Ascending aorta (tissue), 2 donors: Measurements from ENCODE around the gene PTGER3. TPM values are rescaled to one million over a fixed set of nuclear protein-coding genes. Genes with fewer than 3 reads are reported as not detected.

Experiments used
- DNase-seq, 2 donors: peaks; one replicate each; pipeline ENCODE4 v3.0.0-alpha.2; 2019; ENCODE audit warnings: low spot score in 2 of 2
- H3K27ac ChIP-seq, 2 donors: fragments of 200-600 bp; sonication (generic); one replicate each; pipeline ENCODE4 v1.5.1; 2016 to 2017; ENCODE audit warnings: mild to moderate bottlenecking in 1 of 2
- H3K27me3 ChIP-seq: fragments of 200-600 bp; sonication (generic); one replicate; pipeline ENCODE4 v1.5.1; 2017
- H3K36me3 ChIP-seq, 2 donors: fragments of 200-600 bp; sonication (generic); one replicate each; pipeline ENCODE4 v1.5.1; 2016
- H3K4me1 ChIP-seq, 2 donors: fragments of 200-600 bp; sonication (generic); one replicate each; pipeline ENCODE4 v1.5.1; 2016 to 2017; ENCODE audit warnings: mild to moderate bottlenecking in 1 of 2
- H3K4me3 ChIP-seq, 2 donors: fragments of 200-600 bp; sonication (generic); one replicate each; pipeline ENCODE4 v1.5.1; 2016 to 2017; ENCODE audit warnings: mild to moderate bottlenecking in 1 of 2
- H3K9me3 ChIP-seq, 2 donors: fragments of 200-600 bp; sonication (generic); one replicate each; pipeline ENCODE4 v1.5.1; 2016
- intact Hi-C: fragments of 100-400 bp; cut with DNase I; formaldehyde crosslinking; loops from one replicate; pipeline ENCODE4 v1.15.1; 2023
- total RNA-seq: library from RNA; depleted of rRNA; stranded (reverse); fragments of >200 nt; gene quantifications from one replicate; pipeline ENCODE4 v1.1.0, GENCODE V29; 2016
- TF ChIP-seq, protein P1 (sequence below), 3 experiments: fragments of 200-600 bp in 2 of 3; fragments of 450-650 bp in 1 of 3; sonication (generic) in 2 of 3; IDR thresholded peaks; one replicate each; pipeline ENCODE4 v1.5.1; 2016 to 2019; ENCODE audit warnings: antibody characterized with exemption in 3 of 3, mild to moderate bottlenecking in 1 of 3, moderate library complexity in 1 of 3

Gene PTGER3
- total RNA-seq, 1 donor from 2014 or later: 70.1 TPM

DNA sequence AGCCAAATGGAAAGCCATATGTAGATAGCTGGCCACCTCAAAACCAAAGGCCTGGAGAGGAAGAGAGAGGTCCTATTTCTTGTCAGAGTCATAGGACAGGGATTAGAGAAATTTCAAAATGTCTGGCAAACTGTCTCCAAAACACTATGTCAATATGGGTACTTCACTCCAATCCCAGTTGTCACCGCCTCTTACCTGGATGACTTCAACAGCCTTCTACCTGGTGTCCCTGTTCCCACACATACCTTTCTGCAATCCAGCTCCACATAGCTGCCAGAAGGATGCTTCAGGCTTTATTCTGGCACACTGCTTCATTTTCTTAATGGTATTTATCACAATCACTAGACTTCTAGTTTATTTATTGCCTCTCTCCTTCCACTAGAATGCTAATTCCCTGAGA, 14.5 kb downstream of the PTGER3 start:
- Histone ChIP-seq H3K9me3 (no peaks in the 10 kb centered on the region), H3K4me1 (peaks cover 0 to 9% of the 10 kb centered on the region in 2 donors), H3K36me3 (peaks cover 0 to 3% of the 10 kb centered on the region in 2 donors), H3K27ac (peak overlapping the region; percentile 57 to 67), H3K27me3 (no peaks in the 10 kb centered on the region), H3K4me3 (no peak overlapping the region)
- intact Hi-C loops: no loop called here
- TF ChIP-seq, protein P1, sequence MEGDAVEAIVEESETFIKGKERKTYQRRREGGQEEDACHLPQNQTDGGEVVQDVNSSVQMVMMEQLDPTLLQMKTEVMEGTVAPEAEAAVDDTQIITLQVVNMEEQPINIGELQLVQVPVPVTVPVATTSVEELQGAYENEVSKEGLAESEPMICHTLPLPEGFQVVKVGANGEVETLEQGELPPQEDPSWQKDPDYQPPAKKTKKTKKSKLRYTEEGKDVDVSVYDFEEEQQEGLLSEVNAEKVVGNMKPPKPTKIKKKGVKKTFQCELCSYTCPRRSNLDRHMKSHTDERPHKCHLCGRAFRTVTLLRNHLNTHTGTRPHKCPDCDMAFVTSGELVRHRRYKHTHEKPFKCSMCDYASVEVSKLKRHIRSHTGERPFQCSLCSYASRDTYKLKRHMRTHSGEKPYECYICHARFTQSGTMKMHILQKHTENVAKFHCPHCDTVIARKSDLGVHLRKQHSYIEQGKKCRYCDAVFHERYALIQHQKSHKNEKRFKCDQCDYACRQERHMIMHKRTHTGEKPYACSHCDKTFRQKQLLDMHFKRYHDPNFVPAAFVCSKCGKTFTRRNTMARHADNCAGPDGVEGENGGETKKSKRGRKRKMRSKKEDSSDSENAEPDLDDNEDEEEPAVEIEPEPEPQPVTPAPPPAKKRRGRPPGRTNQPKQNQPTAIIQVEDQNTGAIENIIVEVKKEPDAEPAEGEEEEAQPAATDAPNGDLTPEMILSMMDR (IDR thresholded peaks at IDR 0.05): no peak
- DNase-seq: no peak

DNA sequence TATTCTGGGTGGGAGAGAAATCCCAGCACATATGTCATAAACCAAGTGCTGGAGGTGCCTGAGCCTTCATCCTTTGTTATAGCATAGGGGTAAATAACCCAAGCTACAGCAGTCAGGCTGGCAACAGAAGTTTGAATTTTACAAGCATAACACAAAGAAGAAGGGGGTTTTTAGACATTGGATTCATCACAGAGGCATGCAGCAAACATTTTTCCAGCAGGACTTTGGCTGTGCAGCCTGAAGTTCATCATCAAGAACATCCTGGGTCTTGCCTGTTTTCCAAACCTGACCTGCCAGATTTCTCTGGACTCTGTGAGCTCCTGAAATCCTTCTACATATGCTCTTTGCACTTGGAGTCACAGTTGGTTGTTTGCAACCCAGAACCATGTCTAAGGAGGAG, 16.2 kb downstream of the PTGER3 start:
- intact Hi-C loops: no loop called here
- Histone ChIP-seq H3K36me3 (no peaks in the 10 kb centered on the region), H3K4me1 (peaks cover 0 to 12% of the 10 kb centered on the region in 2 donors), H3K27ac (peak overlapping the region; percentile 57 to 67), H3K9me3 (no peaks in the 10 kb centered on the region), H3K27me3 (no peaks in the 10 kb centered on the region), H3K4me3 (no peak overlapping the region)
- DNase-seq: no peak
- TF ChIP-seq, protein P1 (IDR thresholded peaks at IDR 0.05): no peak

DNA sequence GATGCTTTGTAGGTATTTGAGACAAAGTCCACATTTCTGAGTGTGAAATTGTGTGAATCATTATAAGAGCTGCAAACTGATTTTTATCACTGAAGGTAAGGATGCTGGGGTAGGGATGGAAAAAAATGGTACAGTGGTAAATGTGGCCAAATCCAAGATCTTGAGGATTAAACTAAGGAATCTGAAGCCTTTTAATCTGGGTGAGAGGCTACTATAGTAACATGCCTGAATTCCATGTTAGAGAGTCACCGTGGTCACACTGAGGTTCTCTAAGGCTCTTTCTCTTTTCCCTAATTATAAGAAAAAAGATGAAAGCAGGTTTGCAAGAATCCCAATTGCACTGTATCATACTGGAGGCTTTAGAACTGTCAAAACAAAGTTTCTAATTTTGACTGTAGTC, 17.6 kb downstream of the PTGER3 start:
- DNase-seq: no peak
- Histone ChIP-seq H3K4me1 (peaks cover 0 to 12% of the 10 kb centered on the region in 2 donors), H3K4me3 (no peak overlapping the region), H3K36me3 (no peaks in the 10 kb centered on the region), H3K9me3 (no peaks in the 10 kb centered on the region), H3K27me3 (no peaks in the 10 kb centered on the region), H3K27ac (peak overlapping the region in 1 of 2 donors; percentile 17)
- intact Hi-C loops: no loop called here
- TF ChIP-seq, protein P1 (IDR thresholded peaks at IDR 0.05): no peak

DNA sequence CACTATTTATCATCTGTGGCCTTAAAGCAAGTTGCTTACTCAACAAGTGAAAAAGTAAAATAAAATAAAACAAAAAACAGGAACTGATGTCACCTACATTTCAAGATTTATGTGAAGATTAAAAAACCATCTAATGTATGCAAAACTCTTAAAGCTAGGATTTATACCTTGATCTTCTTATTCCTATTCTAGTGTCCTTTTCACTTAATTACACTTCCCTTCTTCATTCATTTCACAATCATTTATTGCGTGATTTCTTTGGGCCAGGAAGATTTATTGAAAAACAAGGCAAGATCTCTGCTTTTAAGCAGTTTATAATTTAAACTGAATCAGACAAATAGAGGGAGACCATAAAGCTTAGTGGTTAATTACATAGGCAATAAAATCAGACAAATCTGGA, 18.6 kb downstream of the PTGER3 start:
- DNase-seq: no peak
- Histone ChIP-seq H3K4me1 (peaks cover 0 to 12% of the 10 kb centered on the region in 2 donors), H3K27me3 (no peaks in the 10 kb centered on the region), H3K4me3 (peak overlapping the region in 1 of 2 donors; percentile 58), H3K36me3 (no peaks in the 10 kb centered on the region), H3K9me3 (no peaks in the 10 kb centered on the region), H3K27ac (no peak overlapping the region)
- TF ChIP-seq, protein P1 (IDR thresholded peaks at IDR 0.05): no peak
- intact Hi-C loops: no loop called here

DNA sequence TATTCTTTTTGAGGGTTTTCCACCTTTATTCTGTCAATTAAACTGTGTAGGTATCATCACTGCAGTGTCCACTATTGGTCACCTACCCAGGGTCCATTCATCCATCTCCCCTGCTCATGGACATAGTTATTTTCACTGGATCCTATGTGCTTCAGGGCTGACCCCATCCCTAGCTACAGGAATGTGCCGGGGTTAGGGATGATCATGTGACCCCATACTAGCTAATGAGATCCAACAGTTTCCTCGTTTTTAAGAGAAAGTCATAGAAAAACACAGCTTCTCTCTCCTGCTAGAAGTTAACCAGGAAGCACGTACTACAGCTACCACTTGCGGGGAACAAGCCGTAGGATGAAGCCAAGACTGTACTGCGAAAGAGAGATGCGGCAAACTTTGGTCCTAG, 19.6 kb downstream of the PTGER3 start:
- Histone ChIP-seq H3K27ac (peak overlapping the region; percentile 26 to 68), H3K4me3 (peak overlapping the region in 1 of 2 donors; percentile 58), H3K4me1 (peaks cover 0 to 12% of the 10 kb centered on the region in 2 donors), H3K9me3 (no peaks in the 10 kb centered on the region), H3K27me3 (no peaks in the 10 kb centered on the region), H3K36me3 (no peaks in the 10 kb centered on the region)
- intact Hi-C loops: no loop called here
- DNase-seq: no peak
- TF ChIP-seq, protein P1 (IDR thresholded peaks at IDR 0.05): no peak

DNA sequence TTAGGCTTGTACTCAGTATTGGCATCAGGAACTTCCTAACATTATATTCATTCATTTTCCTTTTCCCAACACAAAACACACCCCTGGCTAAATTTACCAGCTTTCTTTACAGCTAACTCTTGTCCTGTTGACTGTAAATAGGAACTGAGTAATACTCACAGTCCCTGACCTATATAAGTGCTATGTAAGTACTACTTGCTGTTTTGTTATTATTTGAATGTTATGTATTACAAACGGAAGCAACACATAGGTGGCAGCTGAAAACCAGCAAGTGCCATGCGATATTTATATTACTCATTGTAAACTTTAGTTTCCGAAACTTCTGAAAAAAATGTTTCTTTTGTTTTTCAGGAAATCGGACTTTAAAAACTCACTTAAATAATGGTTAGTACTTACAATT, 21.5 kb downstream of the PTGER3 start:
- intact Hi-C loops: no loop called here
- no peak overlapping the region for H3K27ac ChIP-seq
- DNase-seq: no peak

More for the DNA sequence above, 21.5 kb downstream of the PTGER3 start:
- Histone ChIP-seq H3K36me3 (no peaks in the 10 kb centered on the region), H3K4me3 (no peak overlapping the region), H3K4me1 (peaks cover 0 to 13% of the 10 kb centered on the region in 2 donors), H3K9me3 (no peaks in the 10 kb centered on the region), H3K27me3 (no peaks in the 10 kb centered on the region)
- TF ChIP-seq, protein P1 (IDR thresholded peaks at IDR 0.05): no peak
